Measurements from ENCODE around the gene ARHGAP27.
"Not testable (repeated sequence)": the region's sequence is repeated elsewhere in the genome, so short reads cannot be mapped to it uniquely, and the experiment has no call there.

The ARHGAP27 gene, protein sequence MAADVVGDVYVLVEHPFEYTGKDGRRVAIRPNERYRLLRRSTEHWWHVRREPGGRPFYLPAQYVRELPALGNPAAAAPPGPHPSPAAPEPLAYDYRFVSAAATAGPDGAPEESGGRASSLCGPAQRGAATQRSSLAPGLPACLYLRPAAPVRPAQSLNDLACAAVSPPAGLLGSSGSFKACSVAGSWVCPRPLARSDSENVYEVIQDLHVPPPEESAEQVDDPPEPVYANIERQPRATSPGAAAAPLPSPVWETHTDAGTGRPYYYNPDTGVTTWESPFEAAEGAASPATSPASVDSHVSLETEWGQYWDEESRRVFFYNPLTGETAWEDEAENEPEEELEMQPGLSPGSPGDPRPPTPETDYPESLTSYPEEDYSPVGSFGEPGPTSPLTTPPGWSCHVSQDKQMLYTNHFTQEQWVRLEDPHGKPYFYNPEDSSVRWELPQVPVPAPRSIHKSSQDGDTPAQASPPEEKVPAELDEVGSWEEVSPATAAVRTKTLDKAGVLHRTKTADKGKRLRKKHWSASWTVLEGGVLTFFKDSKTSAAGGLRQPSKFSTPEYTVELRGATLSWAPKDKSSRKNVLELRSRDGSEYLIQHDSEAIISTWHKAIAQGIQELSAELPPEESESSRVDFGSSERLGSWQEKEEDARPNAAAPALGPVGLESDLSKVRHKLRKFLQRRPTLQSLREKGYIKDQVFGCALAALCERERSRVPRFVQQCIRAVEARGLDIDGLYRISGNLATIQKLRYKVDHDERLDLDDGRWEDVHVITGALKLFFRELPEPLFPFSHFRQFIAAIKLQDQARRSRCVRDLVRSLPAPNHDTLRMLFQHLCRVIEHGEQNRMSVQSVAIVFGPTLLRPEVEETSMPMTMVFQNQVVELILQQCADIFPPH

DNA sequence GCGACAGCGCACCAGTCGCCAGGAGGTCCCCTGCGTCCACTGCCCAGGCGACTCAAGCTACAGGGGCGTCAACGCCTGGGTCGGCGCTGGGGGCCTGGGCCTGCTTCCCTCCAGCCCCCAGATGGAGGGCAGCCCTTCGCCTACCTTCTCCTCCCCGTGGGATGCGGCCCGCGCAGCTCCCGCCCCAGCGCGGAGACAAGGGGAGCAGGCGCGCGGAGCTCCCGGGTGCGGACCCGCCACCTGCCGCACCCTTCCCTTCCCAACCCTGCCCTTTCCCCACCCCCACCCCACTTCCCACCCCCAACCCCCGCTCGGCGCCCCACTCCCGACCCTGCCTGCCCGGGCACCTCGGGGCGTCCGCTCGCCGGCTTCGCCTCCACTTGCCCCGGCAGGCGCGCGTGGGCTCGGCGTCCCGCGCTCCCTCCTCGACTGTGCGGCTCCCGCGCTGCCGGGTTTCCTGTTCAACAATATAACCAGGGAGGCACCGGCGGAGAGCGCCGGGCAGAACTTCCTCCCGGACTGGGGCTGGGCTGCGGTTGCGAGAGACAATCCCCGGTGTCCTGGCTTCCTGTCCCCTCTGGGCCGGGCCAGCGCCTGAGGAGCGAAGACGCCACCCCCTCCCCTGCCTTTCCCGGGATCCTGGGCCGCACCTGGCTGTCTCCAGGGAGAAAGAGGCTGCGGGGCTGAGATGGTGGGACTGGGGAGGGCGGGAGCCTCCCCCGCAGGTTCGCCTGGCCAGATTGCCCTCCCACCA lies at the start of gene ARHGAP27:
Gene ARHGAP27 (minus strand): TSS at position 466 of the 754 bp plus-strand sequence. CDS start 2,591 bp downstream, outside the sequence.
- DNase-seq = no peak
- in situ Hi-C loops (cut with HindIII; ENCODE audit: low pct_ligation_motif_present, low pct_unique_long_range_greater_than_20kb, low sequenced_read_pairs) = no loop called here

DNA sequence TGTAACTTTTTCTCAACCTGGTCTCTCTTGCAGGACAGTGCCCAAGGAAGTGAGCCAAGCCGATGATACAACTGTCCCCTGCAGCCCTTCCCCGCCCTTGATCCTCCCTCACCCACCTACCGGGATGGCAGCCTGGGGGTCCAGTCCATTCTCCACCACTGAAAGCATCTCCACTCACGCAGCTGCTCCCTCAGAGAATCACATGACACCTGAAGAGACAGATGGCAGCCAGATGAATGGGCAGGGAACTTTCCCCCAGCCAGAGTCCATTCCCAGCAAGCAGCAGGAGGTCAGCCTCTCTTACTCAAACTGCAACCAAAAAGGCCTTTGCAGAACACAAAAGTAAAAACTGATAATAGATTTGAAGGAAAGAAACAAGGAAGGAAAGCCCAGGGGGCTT lies 49.6 kb upstream of the ARHGAP27 start:
- DNase-seq; in situ Hi-C loops (cut with HindIII; ENCODE audit: low pct_ligation_motif_present, low pct_unique_long_range_greater_than_20kb, low sequenced_read_pairs): not testable (repeated sequence)

DNA sequence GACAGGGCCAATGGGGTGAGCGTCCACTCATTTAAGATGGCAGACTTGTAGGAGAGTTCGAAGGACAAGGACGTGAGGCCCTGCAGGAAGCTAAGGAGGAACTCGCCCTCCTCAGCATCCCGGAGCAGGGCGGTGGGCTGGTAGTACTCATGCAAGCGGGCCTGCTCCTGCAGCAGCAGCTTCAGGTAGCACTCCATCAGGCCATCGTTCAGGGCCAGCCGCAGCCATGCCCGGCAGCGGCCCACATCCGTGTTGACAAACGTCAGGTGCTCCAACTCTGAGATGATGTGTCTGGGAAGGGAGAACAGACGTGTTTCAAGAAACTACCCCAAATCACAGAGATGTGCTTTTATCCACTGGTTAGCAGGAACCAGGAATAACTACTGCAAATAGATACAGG lies 42.8 kb upstream of the ARHGAP27 start:
- DNase-seq; in situ Hi-C loops (cut with HindIII; ENCODE audit: low pct_ligation_motif_present, low pct_unique_long_range_greater_than_20kb, low sequenced_read_pairs): not testable (repeated sequence)

DNA sequence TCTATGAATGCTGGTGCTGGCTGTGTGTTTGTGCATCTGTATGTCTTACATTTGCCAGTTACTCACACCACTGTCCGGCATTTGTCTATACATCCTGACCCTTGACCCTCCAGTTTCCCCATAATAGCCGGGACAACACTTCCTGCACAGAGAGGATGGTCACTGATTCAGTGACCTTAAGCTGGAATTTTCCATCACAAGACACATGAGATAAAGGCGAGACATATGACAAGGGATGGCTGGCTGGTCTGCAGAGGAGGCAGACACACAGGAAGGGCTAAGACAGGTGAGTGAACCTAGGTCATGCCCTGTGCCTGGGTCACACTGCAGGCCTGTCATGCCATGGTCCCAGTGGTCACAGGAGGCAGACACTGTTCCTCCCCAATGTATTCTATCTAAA lies 39.6 kb upstream of the ARHGAP27 start:
- in situ Hi-C loops (cut with HindIII; ENCODE audit: low pct_ligation_motif_present, low pct_unique_long_range_greater_than_20kb, low sequenced_read_pairs); DNase-seq: not testable (repeated sequence)

DNA sequence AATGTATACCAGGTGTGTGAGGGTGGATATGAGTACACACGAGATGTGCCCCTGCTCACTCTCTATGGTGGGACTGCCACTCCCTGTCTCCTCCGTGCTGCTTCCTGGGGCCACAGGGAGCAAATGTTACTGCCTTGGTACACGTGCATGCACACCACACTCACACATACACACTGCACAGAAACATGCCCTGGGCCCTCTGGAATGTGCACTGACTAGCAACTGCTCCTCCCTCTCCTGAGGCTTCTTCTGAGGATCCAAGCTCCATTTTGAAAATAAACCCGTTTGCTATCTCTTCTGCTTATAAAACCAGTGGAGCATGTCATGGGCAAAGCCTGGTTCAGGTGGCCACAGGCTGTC lies 36.5 kb upstream of the ARHGAP27 start:
- DNase-seq; in situ Hi-C loops (cut with HindIII; ENCODE audit: low pct_ligation_motif_present, low pct_unique_long_range_greater_than_20kb, low sequenced_read_pairs): not testable (repeated sequence)

DNA sequence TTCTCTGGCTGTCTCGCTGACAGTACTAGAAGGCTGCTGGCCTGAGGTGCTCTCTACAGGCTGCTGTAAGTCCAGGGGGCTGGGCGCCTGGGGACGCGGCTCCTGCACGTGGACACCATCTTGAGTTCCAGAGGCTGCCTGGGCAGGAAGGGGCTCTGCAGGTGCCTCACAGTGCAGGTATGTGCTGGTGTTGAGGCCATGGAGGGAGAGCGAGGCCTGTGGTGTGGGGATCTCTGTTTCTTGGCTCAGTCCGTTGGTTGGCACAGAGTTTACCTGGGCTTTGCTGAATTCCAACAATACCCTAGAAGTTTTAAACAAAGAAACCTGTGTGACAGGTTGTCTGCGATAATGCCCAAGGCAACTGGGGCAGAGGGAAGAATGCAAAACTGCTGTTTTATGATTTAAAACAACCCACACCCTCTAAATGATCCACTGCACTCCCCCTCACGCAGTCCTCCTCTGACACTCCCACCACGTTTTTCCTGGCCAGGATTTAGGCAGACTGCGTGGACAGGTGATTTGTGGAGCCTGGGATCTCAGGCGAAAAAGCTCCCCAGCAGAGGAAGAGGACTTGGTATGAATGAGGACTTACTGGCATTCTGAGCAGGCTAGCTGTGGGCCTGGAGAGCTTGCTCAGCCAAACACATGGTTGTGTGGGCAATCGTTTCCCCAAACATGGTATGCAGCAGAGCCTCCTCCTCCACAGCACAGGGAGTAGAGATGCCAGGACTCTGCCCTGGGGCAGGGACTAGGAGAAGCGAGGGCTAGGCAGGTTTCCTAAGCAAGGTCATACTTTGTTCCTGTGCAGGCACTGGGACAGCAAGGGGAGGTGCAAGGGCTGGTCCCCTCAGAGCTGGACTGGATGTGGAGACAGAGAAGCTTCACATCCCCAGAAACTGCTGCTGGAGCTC lies 35.9 kb upstream of the ARHGAP27 start:
- DNase-seq; in situ Hi-C loops (cut with HindIII; ENCODE audit: low pct_ligation_motif_present, low pct_unique_long_range_greater_than_20kb, low sequenced_read_pairs): not testable (repeated sequence)

DNA sequence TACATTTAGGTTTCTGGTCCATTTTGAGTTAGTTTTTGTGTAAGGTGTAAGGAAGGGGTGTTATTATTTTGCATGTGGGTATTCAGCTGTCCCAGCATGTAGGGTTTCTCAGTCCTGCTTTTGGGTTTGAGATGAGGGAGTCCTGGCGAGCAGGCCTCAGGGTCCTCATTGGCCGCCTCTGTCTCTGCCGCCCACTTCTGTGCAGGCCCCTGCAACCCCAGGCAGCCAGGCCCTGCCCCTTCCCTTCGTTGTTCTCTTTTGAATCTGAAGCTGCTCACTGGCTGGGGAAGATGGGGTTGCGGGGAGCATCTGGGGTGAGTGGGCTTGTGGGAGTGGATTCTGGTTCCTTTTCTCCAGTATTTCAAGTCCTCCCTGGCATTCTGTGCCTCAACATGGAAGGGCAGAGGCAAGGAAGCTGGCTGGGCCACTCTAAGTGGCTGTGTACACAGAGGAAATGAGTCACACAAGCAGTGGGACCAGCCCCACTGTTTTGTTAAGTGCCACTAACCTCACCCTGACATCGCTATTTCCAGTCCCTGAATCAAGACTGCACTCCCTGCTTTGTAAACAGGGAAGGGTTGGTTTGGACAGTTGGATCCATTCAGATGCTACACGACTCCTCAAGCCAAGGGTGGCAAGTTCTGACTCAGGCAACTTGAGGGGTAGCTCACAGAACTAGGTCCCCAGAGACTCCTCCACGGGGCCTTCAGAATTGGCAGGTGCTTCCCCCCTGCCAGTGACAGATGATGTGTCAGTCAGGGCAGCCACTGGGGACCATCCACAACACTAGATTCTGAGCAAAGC lies 29.1 kb upstream of the ARHGAP27 start:
- peak; percentile 50 for DNase-seq
- in situ Hi-C loops (cut with HindIII; ENCODE audit: low pct_ligation_motif_present, low pct_unique_long_range_greater_than_20kb, low sequenced_read_pairs) = not testable (repeated sequence)

DNA sequence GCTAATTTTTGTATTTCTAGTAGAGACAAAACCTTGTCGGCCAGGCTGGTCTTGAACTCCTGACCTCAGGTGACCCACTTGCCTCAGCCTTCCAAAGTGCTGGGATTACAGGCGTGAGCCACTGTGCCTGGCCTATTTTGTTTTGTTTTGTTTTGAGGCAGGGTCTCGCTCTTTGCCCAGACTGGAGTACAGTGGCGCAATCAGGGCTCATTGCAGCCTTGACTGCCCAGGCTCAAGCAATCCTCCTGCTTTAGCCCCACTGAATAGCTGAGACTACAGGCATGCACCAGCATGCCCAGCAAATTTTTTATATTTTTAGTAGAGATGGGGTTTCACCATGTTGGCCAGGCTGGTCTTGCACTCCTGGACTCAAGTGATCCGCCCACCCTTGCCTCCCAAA lies 27.8 kb upstream of the ARHGAP27 start:
- in situ Hi-C loops (cut with HindIII; ENCODE audit: low pct_ligation_motif_present, low pct_unique_long_range_greater_than_20kb, low sequenced_read_pairs); DNase-seq: not testable (repeated sequence)

DNA sequence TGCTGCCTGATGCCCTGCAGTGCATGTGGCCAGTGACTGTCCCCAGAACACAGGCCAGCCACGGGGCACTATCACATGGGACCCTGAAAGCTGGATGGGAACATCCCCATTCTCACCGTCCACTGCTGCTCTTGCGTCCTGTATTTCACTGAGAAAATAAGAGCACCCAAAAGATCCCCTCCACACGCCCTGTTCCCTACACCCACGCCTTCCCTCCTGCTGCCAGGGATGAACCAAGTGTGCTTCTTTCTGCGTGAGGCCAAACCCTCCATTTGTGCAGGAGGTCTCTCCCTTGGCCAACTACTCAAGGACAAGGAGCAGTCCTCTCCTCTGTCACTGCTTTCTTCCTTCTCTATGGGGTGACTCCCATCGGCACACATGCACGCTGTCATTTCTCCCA lies 21.7 kb upstream of the ARHGAP27 start:
- in situ Hi-C loops (cut with HindIII; ENCODE audit: low pct_ligation_motif_present, low pct_unique_long_range_greater_than_20kb, low sequenced_read_pairs) = not testable (repeated sequence)

DNA sequence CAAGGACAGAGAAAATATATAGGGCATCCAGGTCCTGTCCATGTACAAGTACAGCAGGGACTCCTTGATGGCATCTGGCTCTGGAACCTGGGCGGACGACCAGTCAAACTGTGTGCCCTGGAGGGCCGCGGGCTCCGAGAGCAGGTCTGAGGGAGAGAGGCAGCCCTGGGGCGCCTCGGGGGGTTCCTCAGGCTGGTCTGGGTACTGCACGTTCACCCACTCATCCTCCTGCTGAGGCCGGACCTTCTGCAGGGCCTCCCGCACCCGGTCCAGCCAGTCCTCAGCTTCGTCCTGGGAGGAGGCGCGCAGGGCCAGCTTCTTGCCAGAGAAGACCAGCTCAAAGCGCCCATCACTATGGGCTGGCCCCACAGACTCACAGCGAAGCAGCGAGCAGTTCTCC lies 21.1 kb upstream of the ARHGAP27 start:
- DNase-seq; in situ Hi-C loops (cut with HindIII; ENCODE audit: low pct_ligation_motif_present, low pct_unique_long_range_greater_than_20kb, low sequenced_read_pairs): not testable (repeated sequence)

More for the DNA sequence above, 21.7 kb upstream of the ARHGAP27 start:
- DNase-seq = not testable (repeated sequence)

DNA sequence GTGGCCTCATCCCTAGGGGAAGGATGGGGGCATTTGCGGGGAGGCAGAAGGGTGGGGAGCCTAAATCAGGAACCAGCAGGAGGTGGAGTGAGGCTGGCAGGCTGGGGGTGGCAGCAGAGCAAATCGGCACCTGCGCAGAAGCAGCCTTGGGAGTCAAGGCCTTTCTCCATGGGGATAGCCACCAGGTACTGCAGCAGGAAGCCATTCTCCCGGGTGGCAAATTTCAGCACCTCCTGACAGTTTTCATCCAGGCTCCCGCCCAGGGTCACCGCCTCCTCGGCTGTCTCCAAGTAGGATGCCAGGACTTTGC lies 20.5 kb upstream of the ARHGAP27 start:
- DNase-seq; in situ Hi-C loops (cut with HindIII; ENCODE audit: low pct_ligation_motif_present, low pct_unique_long_range_greater_than_20kb, low sequenced_read_pairs): not testable (repeated sequence)

DNA sequence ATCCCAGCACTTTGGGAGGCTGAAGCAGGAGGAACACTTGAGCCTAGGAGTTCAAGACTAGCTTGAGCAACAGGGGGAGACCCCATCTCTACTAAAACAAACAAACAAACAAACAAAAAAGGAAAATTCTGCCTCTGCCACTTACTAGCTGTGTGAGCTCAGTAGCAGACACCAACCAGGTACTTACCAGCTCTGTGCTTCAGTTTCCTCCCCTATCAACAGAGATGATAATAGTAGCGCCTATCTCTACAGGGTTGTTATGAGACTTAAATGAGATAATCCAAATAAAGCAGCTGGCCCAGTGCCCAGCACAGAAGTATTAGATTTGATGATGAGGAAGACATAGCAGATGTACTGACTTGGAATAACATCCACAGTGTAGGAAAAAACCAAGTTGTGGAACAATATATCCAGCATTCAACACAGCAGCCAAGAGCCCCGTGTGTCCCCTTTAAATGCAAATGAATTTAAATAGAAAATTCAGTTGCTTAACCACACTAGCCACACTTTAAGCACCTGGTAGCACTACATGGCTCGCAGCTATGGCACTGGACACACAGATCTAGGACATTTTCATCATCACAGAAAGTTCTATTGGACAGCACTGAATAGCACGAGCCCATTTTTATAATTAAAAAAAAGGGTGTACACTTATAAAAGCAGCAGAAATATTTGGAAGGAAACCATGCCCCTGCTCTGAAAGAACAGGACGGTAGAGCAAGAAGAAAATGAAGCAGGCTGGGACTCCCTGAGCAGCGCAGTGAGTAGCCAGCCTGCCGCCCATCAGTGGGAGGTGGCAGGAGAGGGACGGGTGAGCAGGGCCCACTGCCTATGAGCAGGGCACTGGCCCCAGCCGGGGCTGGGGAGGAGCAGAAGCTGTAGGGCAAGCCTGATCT lies 19.9 kb upstream of the ARHGAP27 start:
- DNase-seq; in situ Hi-C loops (cut with HindIII; ENCODE audit: low pct_ligation_motif_present, low pct_unique_long_range_greater_than_20kb, low sequenced_read_pairs): not testable (repeated sequence)

DNA sequence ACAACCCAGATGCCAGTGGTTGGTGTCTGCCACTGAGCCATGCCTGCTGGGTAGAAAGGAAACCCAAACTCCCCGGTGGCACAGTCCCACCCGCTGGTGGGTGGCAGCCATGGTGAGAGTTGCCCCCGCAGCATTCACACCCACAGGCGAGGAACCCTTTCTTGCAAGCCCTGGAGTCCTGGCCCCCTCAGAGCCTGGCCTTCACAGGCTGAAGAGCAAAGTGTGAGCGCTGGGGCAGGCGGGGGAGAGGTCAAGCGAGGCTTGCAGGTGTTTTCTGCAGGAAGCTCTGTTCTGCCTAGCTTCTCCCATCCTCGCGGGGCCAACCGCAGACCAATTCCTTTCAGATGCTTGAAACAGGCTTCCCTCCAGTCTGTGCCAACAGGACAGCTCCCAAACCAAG lies 19.0 kb upstream of the ARHGAP27 start:
- in situ Hi-C loops (cut with HindIII; ENCODE audit: low pct_ligation_motif_present, low pct_unique_long_range_greater_than_20kb, low sequenced_read_pairs); DNase-seq: not testable (repeated sequence)

DNA sequence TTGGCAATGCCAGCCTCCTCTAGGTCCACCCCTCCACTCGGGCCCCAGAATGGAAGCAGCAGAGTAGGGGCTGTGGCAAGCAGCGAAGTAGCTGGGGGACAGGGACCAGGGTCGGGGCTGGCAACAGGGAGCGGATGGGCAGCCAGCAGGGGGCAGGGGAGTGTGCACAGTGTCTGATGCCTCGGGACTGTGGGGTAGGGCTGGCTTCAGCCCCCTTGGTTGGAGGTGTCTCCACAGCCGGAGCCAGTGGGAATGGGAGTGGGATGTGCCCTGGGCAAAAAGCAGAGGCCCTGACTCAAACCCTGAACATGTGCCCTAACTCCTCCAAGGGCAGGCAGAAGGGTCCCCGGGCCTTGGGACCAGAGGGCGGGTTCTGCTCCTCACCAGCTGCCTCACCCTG lies 18.5 kb upstream of the ARHGAP27 start:
- in situ Hi-C loops (cut with HindIII; ENCODE audit: low pct_ligation_motif_present, low pct_unique_long_range_greater_than_20kb, low sequenced_read_pairs) = no loop called here

DNA sequence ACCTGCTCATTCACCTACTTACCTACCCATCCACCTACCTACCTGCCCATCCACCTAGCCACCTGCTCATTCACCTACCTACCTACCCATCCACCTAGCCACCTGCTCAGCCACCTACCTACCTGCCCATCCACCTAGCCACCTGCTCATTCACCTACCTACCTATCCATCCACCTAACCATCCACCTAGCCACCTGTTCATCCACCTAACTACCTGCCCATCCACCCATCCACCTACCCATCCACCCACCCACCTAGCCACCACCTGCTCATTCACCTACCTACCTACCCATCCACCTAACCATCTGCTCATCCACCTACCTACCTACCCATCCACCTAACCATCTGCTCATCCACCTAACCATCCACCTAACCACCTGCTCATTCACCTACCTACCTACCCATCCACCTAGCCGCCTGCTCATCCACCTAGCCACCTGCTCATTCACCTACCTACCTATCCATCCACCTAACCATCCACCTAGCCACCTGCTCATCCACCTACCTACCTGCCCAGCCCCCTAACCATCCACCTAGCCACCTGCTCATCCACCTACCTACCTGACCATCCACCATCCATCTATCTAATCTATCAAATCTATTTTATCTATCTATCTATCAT lies 17.1 kb upstream of the ARHGAP27 start:
- DNase-seq; in situ Hi-C loops (cut with HindIII; ENCODE audit: low pct_ligation_motif_present, low pct_unique_long_range_greater_than_20kb, low sequenced_read_pairs): not testable (repeated sequence)

More for the DNA sequence above, 18.5 kb upstream of the ARHGAP27 start:
- no peak for DNase-seq

DNA sequence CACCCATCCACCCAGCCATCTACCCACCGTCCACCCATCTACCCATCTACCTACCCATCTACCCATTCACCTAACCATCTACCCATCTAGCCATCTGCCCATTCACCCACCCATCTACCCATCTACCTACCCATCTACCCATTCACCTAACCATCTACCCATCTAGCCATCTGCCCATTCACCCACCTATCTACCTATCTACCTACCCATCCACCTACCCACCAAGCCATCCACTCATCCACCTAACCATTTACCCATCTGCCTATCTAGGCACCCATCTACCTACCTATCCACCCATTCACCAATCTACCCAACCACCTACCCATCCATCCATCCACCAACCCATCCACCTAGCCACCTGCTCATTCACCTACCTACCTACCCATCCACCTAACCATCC lies 16.6 kb upstream of the ARHGAP27 start:
- DNase-seq; in situ Hi-C loops (cut with HindIII; ENCODE audit: low pct_ligation_motif_present, low pct_unique_long_range_greater_than_20kb, low sequenced_read_pairs): not testable (repeated sequence)
